ENCODE results near the gene G6PC1. TPM values are rescaled to one million over a fixed set of nuclear protein-coding genes. Genes with fewer than 3 reads are reported as not detected.

G6PC1 gene
- total and polyA plus RNA-seq, 2 of the 4 experiments (the other 2 are of a cell fraction): not detected

GRCh38 chr17:42906772-42907446 lies 6.3 kb downstream of the G6PC1 start:
- dilution Hi-C loops (cut with HindIII; ENCODE audit: low sequenced_read_pairs, unreplicated experiment) (no loop called here), intact Hi-C loops (cut with micrococcal nuclease) (no loop called here), in situ Hi-C loops (cut with MboI; ENCODE audit: low sequenced_read_pairs) (no loop called here)
- H4K5ac ChIP-seq (ENCODE audit: low read depth, low read length): no peak overlapping the region
- H3K9ac ChIP-seq (ENCODE audit: low read depth, low read length): no peak overlapping the region
- no peaks in the 10 kb centered on the region; the same call in 1 of the 2 replicates for H4K20me1 ChIP-seq (ENCODE audit: insufficient read depth, low read length)
- no peak overlapping the region; the same call in 2 of the 3 replicates for H2BK15ac ChIP-seq (ENCODE audit: low read depth, low read length)
- ChIA-PET CTCF (no interaction called here), POLR2A (ENCODE audit: unreplicated experiment) (no interaction called here)
- H4K8ac ChIP-seq (ENCODE audit: low read depth in 2 of 2, low read length in 2 of 2): no peak overlapping the region
- no peak overlapping the region for H3K18ac ChIP-seq (ENCODE audit: low read depth, low read length)
- ATAC-seq (ENCODE audit: low read depth) (no peak), DNase-seq (no peak)
- TF ChIP-seq CHD1 (IDR thresholded peaks at IDR 0.05; ENCODE audit: low read depth, low read length) (no peak), SMC3 (IDR thresholded peaks at IDR 0.05; ENCODE audit: low read depth, low read length) (no peak), NFE2L2 (IDR thresholded peaks at IDR 0.05; ENCODE audit: low read depth, low read length) (no peak), CEBPB (IDR thresholded peaks at IDR 0.05; ENCODE audit: low read depth, low read length) (no peak), MAFK (IDR thresholded peaks at IDR 0.05; ENCODE audit: low read depth, low read length) (no peak), USF2 (IDR thresholded peaks at IDR 0.05; ENCODE audit: low read depth, low read length) (no peak), POLR2A (IDR thresholded peaks at IDR 0.05; ENCODE audit: low read depth, low read length) (no peak), FOS (IDR thresholded peaks at IDR 0.05; ENCODE audit: low read depth, low read length) (no peak), MXI1 (IDR thresholded peaks at IDR 0.05; ENCODE audit: borderline replicate concordance, low read depth, low read length) (no peak), ELK1 (IDR thresholded peaks at IDR 0.05; ENCODE audit: borderline replicate concordance, low read depth, low read length) (no peak), BHLHE40 (IDR thresholded peaks at IDR 0.05; ENCODE audit: low read depth, low read length) (no peak), RCOR1 (IDR thresholded peaks at IDR 0.05; ENCODE audit: insufficient replicate concordance, low read length) (no peak), MAZ (IDR thresholded peaks at IDR 0.05; ENCODE audit: borderline replicate concordance, low read depth, low read length) (no peak), RFX5 (IDR thresholded peaks at IDR 0.05; ENCODE audit: low read depth, low read length) (no peak), CTCF (conservative IDR thresholded peaks at IDR 0.05; ENCODE audit: low read depth, low read length) (no peak), RAD21 (IDR thresholded peaks at IDR 0.05; ENCODE audit: low read length) (no peak)
- peaks cover 42% of the 10 kb centered on the region for H3K27me3 ChIP-seq (ENCODE audit: control insufficient read depth, insufficient read depth, low read length)
- BruUV-seq (replicated peaks): no TSS peak
- no peak overlapping the region for H3K23ac ChIP-seq (ENCODE audit: low read depth, low read length)
- H3K27ac ChIP-seq (ENCODE audit: insufficient read depth, low read length): no peak overlapping the region
- H3K4ac ChIP-seq (ENCODE audit: low read depth, low read length): no peak overlapping the region
- H3K14ac ChIP-seq (replicated peaks; ENCODE audit: low read depth, low read length): no peak overlapping the region
- no peak overlapping the region for H4K91ac ChIP-seq (ENCODE audit: insufficient read depth, low read depth, low read length)
- no peaks in the 10 kb centered on the region for H3K79me1 ChIP-seq (ENCODE audit: low read depth in 1 of 2, low read length in 2 of 2)
- H2AFZ ChIP-seq (replicated peaks; ENCODE audit: low read length, poor library complexity): no peak overlapping the region
- H2AK9ac ChIP-seq (replicated peaks; ENCODE audit: low read depth, low read length, poor library complexity): no peak overlapping the region
- no peak overlapping the region for H3K4me2 ChIP-seq (ENCODE audit: low read depth, low read length)
- no peak overlapping the region for H2BK20ac ChIP-seq (ENCODE audit: low read depth, low read length)
- no peak overlapping the region for H2AK5ac ChIP-seq (ENCODE audit: low read depth, low read length)
- 0 out of 2 replicates have a peak, but pooled peaks cover 2% of the 10 kb centered on the region for H3K9me1 ChIP-seq (ENCODE audit: insufficient read depth, low read length)
- H2BK120ac ChIP-seq (ENCODE audit: low read depth, low read length): no peak overlapping the region
- no peak overlapping the region for H2BK5ac ChIP-seq (ENCODE audit: low read depth, low read length, poor library complexity, severe bottlenecking)
- WGBS, 2 experiments (ENCODE audit: extremely low coverage in 2 of 2, insufficient read length in 1 of 2): 51 to 97% methylated on average over 2 of the region's 8 CpGs
- H3K4me1 ChIP-seq (ENCODE audit: control insufficient read depth, insufficient read depth, low read length): peaks cover 3% of the 10 kb centered on the region; the same call in 1 of the 2 replicates
- no peak overlapping the region for H3K4me3 ChIP-seq (ENCODE audit: insufficient read depth, low read depth, low read length)
- H3K36me3 ChIP-seq (ENCODE audit: control insufficient read depth, insufficient read depth, low read length): no peaks in the 10 kb centered on the region
- 0 out of 2 replicates have a peak, but pooled peaks cover 2% of the 10 kb centered on the region for H3K9me3 ChIP-seq (ENCODE audit: control insufficient read depth, insufficient read depth, low read length)
- H3K56ac ChIP-seq (ENCODE audit: extremely low read depth, insufficient read depth, low read length): no peak overlapping the region
